HepG2 (cell line): Measurements from ENCODE around the gene ZNF772. TPM values are rescaled to one million over a fixed set of nuclear protein-coding genes. Genes with fewer than 3 reads are reported as not detected.

ENCODE experiments used
- ELF3 ChIP-seq: IDR thresholded peaks from 2 replicates; pipeline ENCODE4 v1.6.1; 2016; ENCODE audit warnings: missing genetic modification reagents, missing compliant biosample characterization
- KLF16 ChIP-seq, 2 experiments: sonication (generic) in 1 of 2; formaldehyde crosslinking in 1 of 2; IDR thresholded peaks; 2 replicates each; pipeline versions ENCODE4 v1.6.1 to v1.8.0; 2016 to 2023; ENCODE audit warnings: missing genetic modification reagents in 2 of 2, missing compliant biosample characterization in 1 of 2
- KLF6 ChIP-seq: IDR thresholded peaks from 2 replicates; pipeline ENCODE4 v1.8.0; 2016; ENCODE audit warnings: missing biosample characterization, missing genetic modification reagents
- KMT2A ChIP-seq: sonication (generic); formaldehyde crosslinking; IDR thresholded peaks from 2 replicates; pipeline ENCODE4 v1.4.0; 2020; ENCODE audit warnings: missing genetic modification reagents
- MAF1 ChIP-seq: sonication (generic); formaldehyde crosslinking; IDR thresholded peaks from 2 replicates; pipeline ENCODE4 v1.5.0; 2020; ENCODE audit warnings: missing genetic modification reagents, borderline replicate concordance
- MYNN ChIP-seq: sonication (generic); formaldehyde crosslinking; IDR thresholded peaks from 2 replicates; pipeline ENCODE4 v1.4.0; 2020; ENCODE audit warnings: mild to moderate bottlenecking, low read depth, missing genetic modification reagents
- NFKBIZ ChIP-seq: IDR thresholded peaks from 2 replicates; pipeline ENCODE4 v1.6.1; 2018; ENCODE audit warnings: missing genetic modification reagents, missing compliant biosample characterization
- PHF8 ChIP-seq: sonication (generic); formaldehyde crosslinking; IDR thresholded peaks from 2 replicates; pipeline ENCODE4 v1.5.0; 2020; ENCODE audit warnings: missing genetic modification reagents
- RAD21 ChIP-seq: fragments of 450-650 bp; formaldehyde crosslinking; IDR thresholded peaks from 2 replicates; pipeline ENCODE4 v1.5.0; 2020; ENCODE audit warnings: mild to moderate bottlenecking
- SSRP1 ChIP-seq: IDR thresholded peaks from 2 replicates; pipeline ENCODE4 v1.6.1; 2016; ENCODE audit warnings: control low read depth
- TBP ChIP-seq: sonication (generic); formaldehyde crosslinking; IDR thresholded peaks from 2 replicates; pipeline ENCODE4 v1.5.0; 2020; ENCODE audit warnings: missing genetic modification reagents
- THYN1 ChIP-seq: sonication (generic); formaldehyde crosslinking; IDR thresholded peaks from 2 replicates; pipeline ENCODE4 v1.8.1; 2023; ENCODE audit warnings: low read depth, mild to moderate bottlenecking, moderate library complexity, missing genetic modification reagents, borderline replicate concordance
- ZNF451 ChIP-seq: sonication (generic); formaldehyde crosslinking; IDR thresholded peaks from 2 replicates; pipeline ENCODE4 v1.5.0; 2020; ENCODE audit warnings: mild to moderate bottlenecking, missing genetic modification reagents
- ZNF460 ChIP-seq: sonication (generic); formaldehyde crosslinking; IDR thresholded peaks from 2 replicates; pipeline ENCODE4 v1.5.1; 2020; ENCODE audit warnings: missing genetic modification reagents, mild to moderate bottlenecking, borderline replicate concordance
- ZZZ3 ChIP-seq: sonication (generic); formaldehyde crosslinking; IDR thresholded peaks from 2 replicates; pipeline ENCODE4 v1.4.0; 2020; ENCODE audit warnings: missing genetic modification reagents, mild to moderate bottlenecking, borderline replicate concordance
- polyA plus RNA-seq, 8 experiments: library from polyadenylated mRNA; depleted of rRNA in 3 of 8; stranded (reverse) in 7 of 8; unstranded in 1 of 8; fragments of >200 nt; fragmentation: Illumina TruSeq in 4 of 8; extraction: Trizol in 4 of 8; gene quantifications; 2 replicates each; pipeline versions ENCODE4 v1.2.1 to v1.2.3, GENCODE V29; 2011 to 2016; ENCODE audit warnings: low read depth in 4 of 8, missing spikeins in 1 of 8, mixed read lengths in 1 of 8; ENCODE audit not compliant: insufficient read depth in 1 of 8
- total RNA-seq, 5 experiments: library from RNA; depleted of rRNA; stranded (reverse); fragments of >200 nt; fragmentation: Illumina TruSeq; extraction: Trizol; gene quantifications; 2 replicates each; pipeline ENCODE4 v1.2.3, GENCODE V29; 2016; ENCODE audit warnings: low read depth in 1 of 5
- TF ChIP-seq, protein P1 (sequence below): sonication (generic); formaldehyde crosslinking; conservative IDR thresholded peaks from 2 replicates; pipeline ENCODE4 v1.4.0; 2020; ENCODE audit warnings: missing genetic modification reagents
- TF ChIP-seq, protein P2 (sequence below): sonication (generic); formaldehyde crosslinking; IDR thresholded peaks from 2 replicates; pipeline ENCODE4 v1.4.0; 2020; ENCODE audit warnings: missing genetic modification reagents, borderline replicate concordance
- TF ChIP-seq, protein P3 (sequence below): sonication (generic); formaldehyde crosslinking; IDR thresholded peaks from 2 replicates; pipeline ENCODE4 v1.4.0; 2020; ENCODE audit warnings: mild to moderate bottlenecking, missing genetic modification reagents
- TF ChIP-seq, protein P4 (sequence below): sonication (generic); formaldehyde crosslinking; IDR thresholded peaks from 2 replicates; pipeline ENCODE4 v1.4.0; 2020; ENCODE audit warnings: missing genetic modification reagents

ZNF772 gene
- total and polyA plus RNA-seq, 2 of the 13 experiments (the other 11 are each of a cell fraction or from before 2014, with no cell fraction given): 3.1 to 17.2 TPM

GRCh38 chr19:57477191-57478008, at the start of gene ZNF772 (continued):
- TF ChIP-seq, protein P1, sequence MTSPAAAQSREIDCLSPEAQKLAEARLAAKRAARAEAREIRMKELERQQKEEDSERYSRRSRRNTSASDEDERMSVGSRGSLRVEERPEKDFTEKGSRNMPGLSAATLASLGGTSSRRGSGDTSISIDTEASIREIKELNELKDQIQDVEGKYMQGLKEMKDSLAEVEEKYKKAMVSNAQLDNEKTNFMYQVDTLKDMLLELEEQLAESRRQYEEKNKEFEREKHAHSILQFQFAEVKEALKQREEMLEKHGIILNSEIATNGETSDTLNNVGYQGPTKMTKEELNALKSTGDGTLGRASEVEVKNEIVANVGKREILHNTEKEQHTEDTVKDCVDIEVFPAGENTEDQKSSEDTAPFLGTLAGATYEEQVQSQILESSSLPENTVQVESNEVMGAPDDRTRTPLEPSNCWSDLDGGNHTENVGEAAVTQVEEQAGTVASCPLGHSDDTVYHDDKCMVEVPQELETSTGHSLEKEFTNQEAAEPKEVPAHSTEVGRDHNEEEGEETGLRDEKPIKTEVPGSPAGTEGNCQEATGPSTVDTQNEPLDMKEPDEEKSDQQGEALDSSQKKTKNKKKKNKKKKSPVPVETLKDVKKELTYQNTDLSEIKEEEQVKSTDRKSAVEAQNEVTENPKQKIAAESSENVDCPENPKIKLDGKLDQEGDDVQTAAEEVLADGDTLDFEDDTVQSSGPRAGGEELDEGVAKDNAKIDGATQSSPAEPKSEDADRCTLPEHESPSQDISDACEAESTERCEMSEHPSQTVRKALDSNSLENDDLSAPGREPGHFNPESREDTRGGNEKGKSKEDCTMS: no peak
- TF ChIP-seq MAF1 (CRISPR knock-in tag): no peak
- 0 out of 2 replicates have a peak, but pooled peaks have one; percentile 55 for TF ChIP-seq NFKBIZ
- peak; percentile 95 for TF ChIP-seq MYNN (CRISPR knock-in tag)
- TF ChIP-seq PHF8 (CRISPR knock-in tag): peak; percentile 93
- no peak for TF ChIP-seq THYN1 (CRISPR knock-in tag)
- TF ChIP-seq TBP (CRISPR knock-in tag): no peak
- TF ChIP-seq, protein P2, sequence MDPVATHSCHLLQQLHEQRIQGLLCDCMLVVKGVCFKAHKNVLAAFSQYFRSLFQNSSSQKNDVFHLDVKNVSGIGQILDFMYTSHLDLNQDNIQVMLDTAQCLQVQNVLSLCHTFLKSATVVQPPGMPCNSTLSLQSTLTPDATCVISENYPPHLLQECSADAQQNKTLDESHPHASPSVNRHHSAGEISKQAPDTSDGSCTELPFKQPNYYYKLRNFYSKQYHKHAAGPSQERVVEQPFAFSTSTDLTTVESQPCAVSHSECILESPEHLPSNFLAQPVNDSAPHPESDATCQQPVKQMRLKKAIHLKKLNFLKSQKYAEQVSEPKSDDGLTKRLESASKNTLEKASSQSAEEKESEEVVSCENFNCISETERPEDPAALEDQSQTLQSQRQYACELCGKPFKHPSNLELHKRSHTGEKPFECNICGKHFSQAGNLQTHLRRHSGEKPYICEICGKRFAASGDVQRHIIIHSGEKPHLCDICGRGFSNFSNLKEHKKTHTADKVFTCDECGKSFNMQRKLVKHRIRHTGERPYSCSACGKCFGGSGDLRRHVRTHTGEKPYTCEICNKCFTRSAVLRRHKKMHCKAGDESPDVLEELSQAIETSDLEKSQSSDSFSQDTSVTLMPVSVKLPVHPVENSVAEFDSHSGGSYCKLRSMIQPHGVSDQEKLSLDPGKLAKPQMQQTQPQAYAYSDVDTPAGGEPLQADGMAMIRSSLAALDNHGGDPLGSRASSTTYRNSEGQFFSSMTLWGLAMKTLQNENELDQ: no peak
- peak; percentile 41; the same call in 1 of the 2 replicates for TF ChIP-seq ELF3 (CRISPR knock-in tag)
- TF ChIP-seq KLF6 (CRISPR knock-in tag): no peak
- TF ChIP-seq ZNF451: peak; percentile 62; the same call in 1 of the 2 replicates
- no peak; a peak in 1 of 4 replicates for TF ChIP-seq KLF16 (CRISPR knock-in tag; IDR thresholded peaks at IDR 0.05)
- TF ChIP-seq ZZZ3 (CRISPR knock-in tag): no peak; the same call in 1 of the 2 replicates
- TF ChIP-seq, protein P3, sequence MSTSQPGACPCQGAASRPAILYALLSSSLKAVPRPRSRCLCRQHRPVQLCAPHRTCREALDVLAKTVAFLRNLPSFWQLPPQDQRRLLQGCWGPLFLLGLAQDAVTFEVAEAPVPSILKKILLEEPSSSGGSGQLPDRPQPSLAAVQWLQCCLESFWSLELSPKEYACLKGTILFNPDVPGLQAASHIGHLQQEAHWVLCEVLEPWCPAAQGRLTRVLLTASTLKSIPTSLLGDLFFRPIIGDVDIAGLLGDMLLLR: peak; percentile 72; the same call in 1 of the 2 replicates
- no peak for TF ChIP-seq SSRP1 (CRISPR knock-in tag)
- 0 out of 2 replicates have a peak, but pooled peaks have one; percentile 3 for TF ChIP-seq RAD21 (CRISPR knock-in tag)
- TF ChIP-seq, protein P4, sequence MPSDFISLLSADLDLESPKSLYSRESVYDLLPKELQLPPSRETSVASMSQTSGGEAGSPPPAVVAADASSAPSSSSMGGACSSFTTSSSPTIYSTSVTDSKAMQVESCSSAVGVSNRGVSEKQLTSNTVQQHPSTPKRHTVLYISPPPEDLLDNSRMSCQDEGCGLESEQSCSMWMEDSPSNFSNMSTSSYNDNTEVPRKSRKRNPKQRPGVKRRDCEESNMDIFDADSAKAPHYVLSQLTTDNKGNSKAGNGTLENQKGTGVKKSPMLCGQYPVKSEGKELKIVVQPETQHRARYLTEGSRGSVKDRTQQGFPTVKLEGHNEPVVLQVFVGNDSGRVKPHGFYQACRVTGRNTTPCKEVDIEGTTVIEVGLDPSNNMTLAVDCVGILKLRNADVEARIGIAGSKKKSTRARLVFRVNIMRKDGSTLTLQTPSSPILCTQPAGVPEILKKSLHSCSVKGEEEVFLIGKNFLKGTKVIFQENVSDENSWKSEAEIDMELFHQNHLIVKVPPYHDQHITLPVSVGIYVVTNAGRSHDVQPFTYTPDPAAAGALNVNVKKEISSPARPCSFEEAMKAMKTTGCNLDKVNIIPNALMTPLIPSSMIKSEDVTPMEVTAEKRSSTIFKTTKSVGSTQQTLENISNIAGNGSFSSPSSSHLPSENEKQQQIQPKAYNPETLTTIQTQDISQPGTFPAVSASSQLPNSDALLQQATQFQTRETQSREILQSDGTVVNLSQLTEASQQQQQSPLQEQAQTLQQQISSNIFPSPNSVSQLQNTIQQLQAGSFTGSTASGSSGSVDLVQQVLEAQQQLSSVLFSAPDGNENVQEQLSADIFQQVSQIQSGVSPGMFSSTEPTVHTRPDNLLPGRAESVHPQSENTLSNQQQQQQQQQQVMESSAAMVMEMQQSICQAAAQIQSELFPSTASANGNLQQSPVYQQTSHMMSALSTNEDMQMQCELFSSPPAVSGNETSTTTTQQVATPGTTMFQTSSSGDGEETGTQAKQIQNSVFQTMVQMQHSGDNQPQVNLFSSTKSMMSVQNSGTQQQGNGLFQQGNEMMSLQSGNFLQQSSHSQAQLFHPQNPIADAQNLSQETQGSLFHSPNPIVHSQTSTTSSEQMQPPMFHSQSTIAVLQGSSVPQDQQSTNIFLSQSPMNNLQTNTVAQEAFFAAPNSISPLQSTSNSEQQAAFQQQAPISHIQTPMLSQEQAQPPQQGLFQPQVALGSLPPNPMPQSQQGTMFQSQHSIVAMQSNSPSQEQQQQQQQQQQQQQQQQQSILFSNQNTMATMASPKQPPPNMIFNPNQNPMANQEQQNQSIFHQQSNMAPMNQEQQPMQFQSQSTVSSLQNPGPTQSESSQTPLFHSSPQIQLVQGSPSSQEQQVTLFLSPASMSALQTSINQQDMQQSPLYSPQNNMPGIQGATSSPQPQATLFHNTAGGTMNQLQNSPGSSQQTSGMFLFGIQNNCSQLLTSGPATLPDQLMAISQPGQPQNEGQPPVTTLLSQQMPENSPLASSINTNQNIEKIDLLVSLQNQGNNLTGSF (CRISPR knock-in tag): no peak
- peak; percentile 74; the same call in 1 of the 2 replicates for TF ChIP-seq KMT2A (CRISPR knock-in tag)
- TF ChIP-seq ZNF460 (CRISPR knock-in tag): no peak; the same call in 1 of the 2 replicates
